GM18867 (cell line): ENCODE measurements around the gene ATP13A4.

Experiments
- ATAC-seq: cut with Tn5 transposase; IDR thresholded peaks from one replicate; pipeline ENCODE4 v1.9.1; 2021; ENCODE audit warnings: mild to moderate bottlenecking, moderate library complexity; ENCODE audit not compliant: unreplicated experiment

The ATP13A4 gene, protein sequence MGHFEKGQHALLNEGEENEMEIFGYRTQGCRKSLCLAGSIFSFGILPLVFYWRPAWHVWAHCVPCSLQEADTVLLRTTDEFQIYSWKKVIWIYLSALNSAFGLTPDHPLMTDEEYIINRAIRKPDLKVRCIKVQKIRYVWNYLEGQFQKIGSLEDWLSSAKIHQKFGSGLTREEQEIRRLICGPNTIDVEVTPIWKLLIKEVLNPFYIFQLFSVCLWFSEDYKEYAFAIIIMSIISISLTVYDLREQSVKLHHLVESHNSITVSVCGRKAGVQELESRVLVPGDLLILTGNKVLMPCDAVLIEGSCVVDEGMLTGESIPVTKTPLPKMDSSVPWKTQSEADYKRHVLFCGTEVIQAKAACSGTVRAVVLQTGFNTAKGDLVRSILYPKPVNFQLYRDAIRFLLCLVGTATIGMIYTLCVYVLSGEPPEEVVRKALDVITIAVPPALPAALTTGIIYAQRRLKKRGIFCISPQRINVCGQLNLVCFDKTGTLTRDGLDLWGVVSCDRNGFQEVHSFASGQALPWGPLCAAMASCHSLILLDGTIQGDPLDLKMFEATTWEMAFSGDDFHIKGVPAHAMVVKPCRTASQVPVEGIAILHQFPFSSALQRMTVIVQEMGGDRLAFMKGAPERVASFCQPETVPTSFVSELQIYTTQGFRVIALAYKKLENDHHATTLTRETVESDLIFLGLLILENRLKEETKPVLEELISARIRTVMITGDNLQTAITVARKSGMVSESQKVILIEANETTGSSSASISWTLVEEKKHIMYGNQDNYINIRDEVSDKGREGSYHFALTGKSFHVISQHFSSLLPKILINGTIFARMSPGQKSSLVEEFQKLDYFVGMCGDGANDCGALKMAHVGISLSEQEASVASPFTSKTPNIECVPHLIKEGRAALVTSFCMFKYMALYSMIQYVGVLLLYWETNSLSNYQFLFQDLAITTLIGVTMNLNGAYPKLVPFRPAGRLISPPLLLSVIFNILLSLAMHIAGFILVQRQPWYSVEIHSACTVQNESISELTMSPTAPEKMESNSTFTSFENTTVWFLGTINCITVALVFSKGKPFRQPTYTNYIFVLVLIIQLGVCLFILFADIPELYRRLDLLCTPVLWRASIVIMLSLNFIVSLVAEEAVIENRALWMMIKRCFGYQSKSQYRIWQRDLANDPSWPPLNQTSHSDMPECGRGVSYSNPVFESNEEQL

DNA sequence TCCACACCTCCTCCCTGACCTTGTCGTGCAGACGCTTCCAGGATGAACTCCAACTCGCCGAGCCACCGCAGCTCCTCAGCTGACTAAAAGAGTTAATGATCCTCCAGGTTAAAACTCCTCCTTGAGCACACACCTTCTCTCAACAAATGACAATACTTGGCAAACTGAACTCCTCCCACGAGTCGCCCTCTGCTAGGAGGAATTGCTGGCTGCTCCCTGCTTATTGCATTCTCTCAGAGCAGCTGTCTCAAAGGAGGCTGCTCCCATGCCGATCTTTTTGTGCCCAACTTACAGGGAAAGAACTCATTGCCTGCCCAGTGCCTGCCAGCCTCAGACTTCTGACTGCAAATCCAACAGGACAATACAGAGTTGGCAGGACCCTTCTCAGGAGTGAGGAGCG lies at the start of gene ATP13A4:
Gene ATP13A4, minus strand, starts transcription at position 85 of the 400 bp plus-strand sequence. CDS start 96 bp downstream, outside the sequence.
- no peak for ATAC-seq

DNA sequence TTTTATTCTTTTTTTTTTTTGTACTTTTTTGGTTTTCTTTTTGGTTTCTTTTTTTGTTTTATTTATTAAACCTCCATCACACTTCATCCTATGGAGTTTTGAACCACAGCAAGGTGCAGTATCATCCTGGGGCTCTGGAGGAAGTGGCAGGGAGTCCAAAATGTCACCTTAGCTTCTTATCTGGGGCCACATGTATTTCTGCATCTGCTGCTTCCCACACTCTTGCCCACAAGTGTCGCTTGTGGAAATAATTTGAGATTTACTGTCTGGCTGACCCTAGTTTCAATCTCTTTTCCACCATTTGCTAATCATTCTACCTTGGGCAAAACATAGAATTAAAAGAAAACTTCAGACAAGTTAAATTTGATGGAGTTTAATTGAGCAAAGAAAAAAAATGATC lies 44.7 kb upstream of the ATP13A4 start:
- no peak for ATAC-seq

DNA sequence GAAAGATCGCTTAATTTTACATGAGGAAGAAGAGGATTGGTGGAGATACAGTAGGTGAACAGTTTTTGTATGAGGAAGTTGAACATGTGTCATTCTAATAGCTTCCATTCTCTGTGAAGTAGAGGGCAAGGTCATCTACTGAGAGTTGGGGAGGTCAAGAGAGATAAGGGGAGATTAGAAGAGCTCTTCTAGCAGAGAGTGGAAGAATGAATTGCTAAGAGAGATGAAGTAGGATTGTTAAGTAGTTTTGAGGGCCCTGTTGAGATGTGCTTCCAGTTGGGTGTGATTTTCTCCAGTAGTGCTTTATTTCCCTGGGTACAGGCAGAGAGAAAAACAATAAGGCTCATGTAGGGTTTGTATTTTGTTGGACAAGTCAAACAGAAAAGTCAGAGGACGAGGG lies 43.5 kb upstream of the ATP13A4 start:
- no peak for ATAC-seq

DNA sequence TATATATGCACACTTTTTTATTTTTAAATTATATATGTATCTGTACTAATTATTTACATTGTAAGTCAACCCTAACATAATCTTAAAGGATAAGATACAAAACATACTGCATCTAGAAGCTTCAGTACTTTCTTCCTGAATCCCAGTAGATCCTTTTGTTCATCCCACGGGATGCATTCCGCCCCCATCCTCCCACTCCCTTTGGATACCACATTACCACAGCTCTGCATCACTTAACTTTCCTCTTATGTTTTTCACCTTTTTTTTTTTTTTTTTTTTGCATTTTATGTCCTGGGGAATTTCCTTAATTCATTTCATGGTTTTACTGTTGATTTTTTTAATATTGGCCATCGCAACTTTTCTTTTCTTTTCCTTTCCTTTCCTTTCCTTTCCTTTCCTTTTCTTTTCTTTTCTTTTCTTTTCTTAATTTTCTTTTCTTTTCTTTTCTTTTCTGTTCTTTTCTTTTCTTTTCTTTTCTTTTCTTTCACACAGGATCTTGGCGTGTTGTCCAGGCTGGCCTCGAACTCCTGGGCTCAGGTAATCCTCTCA lies 41.3 kb upstream of the ATP13A4 start:
- no peak for ATAC-seq

DNA sequence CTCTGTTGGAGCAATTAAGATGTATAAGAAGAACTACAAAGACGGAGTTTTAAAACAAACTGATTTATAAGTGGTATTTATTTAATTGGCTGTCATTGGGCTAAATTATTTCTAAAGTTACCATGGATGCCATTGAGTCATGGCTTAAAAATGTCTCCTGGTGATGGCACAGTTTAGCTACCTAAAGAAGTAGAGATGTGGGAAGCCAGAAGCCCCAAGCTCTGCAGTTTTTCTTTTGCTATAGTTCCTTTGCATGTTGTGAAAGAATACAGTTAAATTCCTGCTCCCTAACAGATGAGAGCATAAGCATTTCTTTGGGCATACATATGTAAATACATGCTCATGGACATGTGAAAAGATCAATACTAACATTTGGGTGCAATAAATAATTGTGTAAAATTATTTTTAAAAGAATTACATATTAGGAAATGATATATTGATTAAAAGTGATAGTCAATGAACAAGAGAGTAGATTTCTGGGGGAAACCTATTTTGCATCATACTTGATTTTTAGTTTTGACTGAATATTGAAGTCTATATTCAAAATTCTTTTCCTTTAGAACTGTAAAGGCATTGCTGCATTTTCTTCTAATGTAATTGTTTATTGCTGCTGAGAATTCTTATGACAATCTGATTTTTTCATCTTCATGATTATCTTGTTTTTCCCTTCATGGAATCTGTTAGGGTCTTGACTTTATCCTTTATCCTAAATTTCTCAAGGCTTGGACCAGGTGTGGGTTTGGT lies 40.4 kb upstream of the ATP13A4 start:
- no peak for ATAC-seq

DNA sequence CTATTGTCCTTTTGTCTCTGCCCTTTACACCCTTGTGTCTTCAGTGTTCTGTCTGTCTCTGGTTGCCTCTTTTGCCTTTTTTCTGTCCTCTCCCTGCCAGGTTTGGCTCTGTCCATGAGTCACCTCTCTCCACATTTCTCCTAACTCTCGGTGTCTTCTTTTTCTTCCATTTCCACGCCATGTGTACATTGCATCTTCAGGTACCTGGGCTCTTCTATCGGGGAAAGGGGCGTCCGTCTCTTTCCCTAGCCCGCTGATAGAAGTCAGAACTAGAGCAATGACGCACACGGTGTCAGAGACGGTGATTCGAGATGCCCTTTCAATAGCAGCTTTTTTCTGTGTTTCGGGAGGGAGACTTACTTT lies 39.0 kb upstream of the ATP13A4 start:
- peak; percentile 24 for ATAC-seq

DNA sequence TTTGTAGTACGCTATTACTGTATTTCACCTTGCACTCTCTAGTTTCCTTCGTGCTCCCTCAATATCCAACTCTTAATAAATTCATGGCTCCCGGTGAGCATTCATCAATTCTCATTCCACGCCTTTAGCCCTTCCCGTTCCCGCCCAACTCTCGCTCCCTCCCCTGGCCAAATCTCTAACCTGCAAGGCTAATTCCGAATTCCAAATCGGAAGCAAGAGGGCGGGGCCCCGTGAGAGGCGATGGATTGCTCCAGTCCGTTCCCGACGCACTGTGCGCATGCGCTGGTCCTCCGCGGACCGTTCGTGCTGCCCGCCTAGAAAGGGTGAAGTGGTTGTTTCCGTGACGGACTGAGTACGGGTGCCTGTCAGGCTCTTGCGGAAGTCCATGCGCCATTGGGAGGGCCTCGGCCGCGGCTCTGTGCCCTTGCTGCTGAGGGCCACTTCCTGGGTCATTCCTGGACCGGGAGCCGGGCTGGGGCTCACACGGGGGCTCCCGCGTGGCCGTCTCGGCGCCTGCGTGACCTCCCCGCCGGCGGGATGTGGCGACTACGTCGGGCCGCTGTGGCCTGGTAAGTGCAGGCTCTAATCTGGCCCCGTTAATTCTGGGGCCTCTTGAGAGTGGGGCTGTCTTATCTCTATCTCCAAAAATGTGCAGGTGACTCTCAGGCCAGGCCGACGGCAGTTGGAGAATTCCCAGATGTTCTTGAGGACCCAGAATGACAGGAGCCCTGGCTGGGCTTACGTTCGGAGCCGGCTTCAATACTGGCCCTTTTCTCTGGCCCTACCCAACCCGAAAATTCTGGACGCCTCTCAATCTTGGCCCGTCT lies 38.4 kb upstream of the ATP13A4 start, which contains the start of gene OPA1:
Gene OPA1, plus strand, starts transcription at position 368 of the 827 bp plus-strand sequence. Its CDS starts 170 bp downstream, at position 538.
- ATAC-seq: peak; percentile 97

DNA sequence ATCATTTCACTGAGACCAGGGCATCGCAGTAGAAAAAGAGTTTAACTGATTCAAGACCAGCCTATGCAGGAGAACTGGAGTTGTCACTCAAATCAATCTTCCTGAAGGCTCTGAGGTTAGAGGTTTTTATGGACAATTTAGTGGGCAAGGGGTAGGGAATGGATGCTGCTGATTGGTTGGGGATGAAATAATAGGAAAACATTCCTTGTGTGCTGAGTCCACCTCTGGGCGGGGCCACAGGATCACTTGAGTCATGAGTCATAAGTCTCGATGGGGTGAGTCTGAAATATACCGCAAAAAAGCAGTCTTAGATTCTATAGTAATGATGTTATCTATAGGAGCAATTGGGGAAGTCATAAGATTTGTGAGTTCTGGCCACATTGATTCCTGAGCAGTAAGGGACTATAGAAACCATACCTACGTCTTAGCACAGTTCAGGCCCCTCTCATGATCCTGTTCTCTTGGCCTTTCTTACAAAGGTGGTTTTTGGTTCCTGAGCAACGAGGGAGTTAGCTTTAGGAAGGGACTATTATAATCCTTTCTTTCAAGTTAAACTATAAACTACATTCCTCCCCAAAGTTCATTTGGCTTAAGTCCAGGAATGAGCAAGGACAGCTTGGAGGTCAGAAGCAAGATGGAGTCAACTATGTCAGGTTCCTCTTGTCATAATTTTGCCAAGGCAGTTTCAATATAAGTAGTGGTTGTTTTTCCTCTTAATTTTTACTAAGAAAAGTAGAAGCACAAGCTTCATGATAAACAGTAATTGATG lies 35.6 kb upstream of the ATP13A4 start:
- no peak for ATAC-seq

DNA sequence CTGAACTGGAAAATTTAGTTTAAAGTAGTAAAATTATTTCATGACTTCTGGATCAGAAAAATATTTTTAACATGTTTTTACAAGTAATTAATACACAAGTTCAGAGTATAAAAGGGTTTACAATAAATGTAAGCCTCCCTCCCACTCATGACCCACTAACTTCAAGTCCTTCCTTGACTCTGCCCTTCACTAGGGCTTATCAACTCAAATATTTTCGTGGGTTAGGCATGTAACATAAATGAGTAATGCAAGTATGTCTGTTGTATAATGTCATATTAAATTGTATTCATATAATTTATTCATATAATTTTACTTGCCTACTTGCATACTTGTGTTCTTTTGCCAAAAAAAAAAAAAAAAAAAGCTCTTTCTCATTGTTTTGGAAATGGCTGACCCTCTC lies 34.9 kb upstream of the ATP13A4 start:
- ATAC-seq: no peak

DNA sequence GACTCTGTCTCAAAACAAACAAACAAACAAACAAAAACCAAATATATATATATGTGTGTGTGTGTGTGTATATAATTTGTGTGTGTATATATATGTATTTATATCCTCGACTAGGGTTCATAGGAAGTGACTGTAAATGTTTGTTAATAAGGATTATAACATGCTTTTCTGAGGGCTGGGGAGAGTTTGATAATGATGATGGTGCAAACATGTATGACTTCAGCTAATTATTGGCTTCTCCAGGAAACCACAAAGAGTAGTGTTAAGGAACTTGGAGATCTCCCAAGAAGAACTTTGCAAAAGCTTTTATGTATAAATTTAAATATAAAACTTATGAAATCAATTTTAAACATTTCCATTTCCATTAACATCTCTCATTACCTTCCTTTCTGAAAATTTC lies 34.4 kb upstream of the ATP13A4 start:
- ATAC-seq: no peak

DNA sequence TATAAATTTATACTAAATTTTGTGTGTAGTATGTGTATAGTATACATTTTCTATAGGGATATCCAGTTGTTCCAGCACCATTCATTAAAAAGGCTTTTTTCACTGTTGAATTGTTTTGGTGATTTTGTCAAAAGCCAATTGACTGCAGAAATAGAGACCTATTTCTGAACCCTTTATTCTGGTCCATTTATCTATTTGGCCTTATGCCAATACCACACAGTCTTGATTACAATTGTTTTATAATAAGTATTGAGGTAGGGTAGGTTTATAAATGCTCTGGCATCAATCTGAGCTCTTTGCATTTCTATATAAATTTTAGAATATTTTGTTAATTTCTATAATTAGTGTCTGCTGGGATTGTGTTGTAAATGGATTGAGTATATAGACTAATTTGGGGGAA lies 31.8 kb upstream of the ATP13A4 start:
- ATAC-seq: no peak

DNA sequence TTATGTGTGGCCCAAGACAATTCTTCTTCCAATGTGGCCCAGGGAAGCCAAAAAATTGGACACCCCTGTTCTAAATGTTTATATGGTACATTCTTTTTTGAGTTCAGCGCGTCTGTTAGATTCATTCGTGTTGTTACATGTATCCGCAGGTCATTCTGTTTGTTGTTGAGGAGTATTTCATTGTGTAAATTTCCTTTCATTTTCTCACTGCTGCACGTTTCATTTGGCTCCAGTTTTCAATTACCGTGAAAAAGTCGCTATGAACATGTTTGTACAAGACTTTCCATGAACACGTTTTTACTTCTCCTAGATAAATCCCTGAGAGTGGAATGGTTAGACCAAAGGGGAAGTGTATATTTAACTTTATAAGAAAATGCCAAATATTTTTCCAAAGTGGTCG lies 30.8 kb upstream of the ATP13A4 start:
- ATAC-seq: no peak

DNA sequence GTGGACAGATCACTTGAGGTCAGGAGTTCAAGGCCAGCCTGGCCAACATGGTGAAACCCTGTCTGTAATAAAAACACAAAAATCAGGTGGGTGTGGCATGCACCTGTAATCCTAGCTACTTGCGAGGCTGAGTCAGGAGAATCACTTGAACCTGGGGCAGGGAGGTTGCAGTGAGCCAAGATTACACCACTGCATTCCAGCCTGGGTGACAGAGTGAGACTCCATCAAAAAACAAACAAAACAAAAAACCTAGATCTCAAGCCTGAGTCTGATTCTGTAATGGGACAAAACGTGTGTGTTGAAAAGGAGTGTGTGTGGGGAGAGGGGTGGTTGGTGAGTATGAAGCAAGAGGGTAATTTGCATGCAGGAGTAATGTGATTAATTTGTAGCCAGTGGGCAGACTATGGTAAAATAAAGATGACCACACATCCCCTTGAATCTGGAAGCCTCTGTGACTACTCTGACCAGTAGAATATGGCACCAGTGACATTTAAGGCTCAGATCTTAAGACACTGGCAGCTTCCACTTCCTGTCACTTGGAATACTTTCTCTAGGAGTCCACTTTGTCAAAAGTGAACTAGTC lies 19.9 kb upstream of the ATP13A4 start:
- ATAC-seq: no peak

DNA sequence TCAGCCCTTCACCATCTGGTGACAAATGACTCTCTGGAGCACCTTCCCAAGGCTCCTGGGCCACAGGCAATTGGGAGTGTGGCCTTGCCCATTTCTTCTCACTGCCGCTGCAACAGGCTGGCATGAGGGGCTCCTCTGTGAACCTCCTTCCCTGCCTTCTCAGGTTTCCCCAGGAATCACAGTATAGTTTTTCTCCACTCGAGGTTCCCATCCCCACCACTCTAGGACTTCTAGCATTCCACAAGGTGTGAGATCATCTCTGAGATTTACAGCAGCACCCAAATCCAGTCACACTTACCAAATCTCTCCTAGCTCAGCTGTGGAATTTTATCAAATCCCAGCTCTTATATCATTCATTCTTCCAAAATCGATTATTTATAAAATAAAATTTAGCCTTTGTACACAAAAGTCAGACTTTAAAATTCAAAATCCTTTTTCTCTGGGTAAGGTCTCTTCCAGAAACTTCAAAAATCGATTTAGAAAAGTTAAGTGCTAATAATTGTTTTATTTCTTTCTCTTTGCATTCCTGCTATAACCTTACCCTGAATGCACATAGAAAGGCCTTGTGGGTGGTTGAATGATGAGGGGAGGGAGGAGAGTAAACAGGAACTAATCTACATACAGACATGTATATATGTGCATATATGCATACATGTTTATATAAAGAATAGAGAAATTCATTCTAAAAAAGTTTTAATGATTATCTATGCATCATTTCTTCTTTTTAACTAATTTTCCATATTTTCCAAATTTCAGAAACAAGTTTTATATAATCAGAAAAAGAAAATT lies 18.9 kb upstream of the ATP13A4 start:
- no peak for ATAC-seq

DNA sequence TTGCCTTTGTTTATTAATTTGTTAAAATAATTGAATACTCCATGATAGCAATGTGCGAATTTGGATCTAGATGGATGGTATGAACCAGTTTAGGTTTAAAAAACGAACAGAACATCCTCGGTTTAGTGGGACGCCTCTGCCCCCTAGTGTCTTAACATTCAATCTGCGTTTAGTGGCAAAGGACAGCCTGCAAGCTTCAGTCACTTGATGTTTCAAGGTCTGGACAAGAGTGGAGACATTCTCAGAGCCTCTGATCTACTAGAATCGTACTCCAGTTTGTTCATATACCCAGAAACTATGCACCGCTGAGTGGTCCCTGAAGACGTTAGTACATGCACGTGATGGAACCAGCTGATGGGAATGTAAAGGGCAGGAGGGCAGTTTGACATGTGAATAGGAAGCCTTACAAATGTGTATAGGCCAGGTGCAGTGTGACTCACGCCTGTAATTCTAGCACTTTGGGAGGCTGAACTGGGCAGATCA lies 17.8 kb upstream of the ATP13A4 start:
- ATAC-seq: peak; percentile 85

DNA sequence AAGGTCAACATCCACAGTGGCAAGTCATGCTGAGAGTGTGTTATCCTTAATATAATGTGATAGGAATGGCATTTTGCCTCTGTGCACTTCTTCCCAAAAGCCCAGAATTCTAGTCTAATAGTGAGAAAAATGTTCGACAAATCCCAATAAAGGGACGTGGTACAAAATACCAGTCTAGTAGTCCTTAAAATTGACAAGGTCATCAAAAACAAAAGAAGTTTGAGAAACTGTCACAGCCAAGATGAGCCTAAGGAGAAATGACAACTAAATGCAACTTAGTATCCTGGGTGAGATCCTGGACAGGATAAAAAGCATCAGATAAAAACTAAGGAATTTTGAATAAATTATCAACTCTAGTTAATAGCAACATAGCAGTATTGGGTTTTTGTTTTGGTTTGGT lies 14.4 kb upstream of the ATP13A4 start:
- no peak for ATAC-seq

DNA sequence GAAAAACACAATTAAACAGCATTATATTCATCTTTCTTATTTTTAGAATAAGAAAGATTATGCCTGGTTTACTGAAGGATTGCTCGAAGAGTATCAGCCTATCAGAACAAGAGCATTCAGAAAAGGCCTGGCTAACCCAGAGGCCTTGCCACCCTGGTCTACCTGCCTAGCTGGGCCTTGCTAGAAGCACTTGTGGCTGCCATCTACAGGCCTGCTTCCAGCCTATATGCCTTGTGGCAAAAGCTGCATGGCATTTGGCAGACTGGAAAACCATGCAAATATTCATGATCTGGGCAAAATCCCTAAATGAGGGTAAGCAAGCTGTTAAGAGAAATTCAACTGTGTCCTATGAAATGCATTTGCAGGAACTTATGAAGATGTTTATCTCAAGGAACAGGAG lies 9.3 kb upstream of the ATP13A4 start:
- no peak for ATAC-seq
